Renal cortex interstitium (tissue), 11 donors: ENCODE results near the gene DCTD. TPM values are rescaled to one million over a fixed set of nuclear protein-coding genes. Genes with fewer than 3 reads are reported as not detected.

Experiments
- DNase-seq, 11 donors: peaks; one replicate each; pipeline ENCODE4 v3.0.0-alpha.2; 2013; ENCODE audit warnings: low read depth in 9 of 11, low spot score in 4 of 11; ENCODE audit errors: extremely low read depth in 1 of 11
- polyA plus RNA-seq, 3 donors: library from polyadenylated mRNA; unstranded; fragments of 120-200 nt; gene quantifications; one replicate each; pipeline ENCODE4 v1.2.1, GENCODE V29; 2013; ENCODE audit not compliant: insufficient read length in 3 of 3

DCTD gene
- polyA plus RNA-seq, 3 donors = 109 to 126 (median 124) TPM

DNA sequence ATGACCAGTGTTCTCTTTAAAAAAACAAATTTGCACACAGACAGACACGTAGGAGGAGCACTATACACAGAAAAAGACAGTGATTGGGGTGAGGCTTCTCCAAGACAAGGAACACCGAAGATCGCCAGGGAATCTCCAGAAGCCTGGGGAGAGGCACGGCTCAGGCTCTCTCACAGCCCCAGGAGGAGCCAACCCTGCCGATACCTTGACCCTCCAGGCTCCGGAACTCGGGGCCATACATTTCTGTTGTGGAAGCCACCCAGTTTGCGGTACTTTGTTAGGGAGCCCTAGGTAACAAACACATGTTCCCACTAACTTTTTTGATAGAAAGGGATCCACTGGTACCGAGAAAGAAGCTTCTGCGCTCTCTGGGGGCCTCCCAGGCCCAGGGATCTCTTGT lies 55.8 kb downstream of the DCTD start:
- no peak for DNase-seq

DNA sequence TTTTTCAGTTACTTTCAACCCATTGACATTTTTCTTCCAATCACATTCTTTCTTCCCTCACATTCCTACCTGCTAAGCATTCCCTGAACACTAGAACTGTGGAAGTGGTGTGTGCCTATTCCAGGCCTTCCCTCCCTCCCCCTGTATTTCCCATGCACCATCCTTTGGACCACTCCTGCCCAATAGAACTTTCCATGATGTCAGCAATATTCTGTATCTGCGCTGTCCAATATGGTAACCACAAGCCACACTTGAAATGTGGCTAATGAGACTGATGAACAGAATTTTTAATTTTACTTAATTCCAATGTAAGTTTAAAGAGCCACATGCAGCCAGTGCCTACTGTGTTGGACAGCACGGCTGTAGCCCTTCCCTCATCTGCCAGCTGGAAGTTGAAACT lies 57.5 kb downstream of the DCTD start:
- no peak for DNase-seq

DNA sequence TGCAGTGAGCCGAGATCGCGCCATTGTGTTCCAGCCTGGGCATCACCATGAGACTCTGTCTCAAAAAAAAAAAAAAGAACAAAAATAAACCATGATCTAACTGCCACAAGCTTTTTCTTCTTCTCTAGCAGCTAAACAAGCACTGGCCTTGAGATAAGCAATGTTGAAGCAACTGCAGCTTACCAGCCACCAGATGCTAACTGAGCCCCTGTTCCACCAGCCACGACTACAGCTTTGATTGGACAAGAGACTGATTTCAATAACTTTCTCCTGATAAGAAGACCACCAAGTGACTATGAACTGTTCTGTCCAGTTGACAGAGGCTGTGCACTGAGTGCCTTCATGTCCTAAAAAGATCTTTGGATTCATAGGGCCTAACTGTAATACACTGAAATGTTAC lies 58.5 kb downstream of the DCTD start:
- DNase-seq = no peak

DNA sequence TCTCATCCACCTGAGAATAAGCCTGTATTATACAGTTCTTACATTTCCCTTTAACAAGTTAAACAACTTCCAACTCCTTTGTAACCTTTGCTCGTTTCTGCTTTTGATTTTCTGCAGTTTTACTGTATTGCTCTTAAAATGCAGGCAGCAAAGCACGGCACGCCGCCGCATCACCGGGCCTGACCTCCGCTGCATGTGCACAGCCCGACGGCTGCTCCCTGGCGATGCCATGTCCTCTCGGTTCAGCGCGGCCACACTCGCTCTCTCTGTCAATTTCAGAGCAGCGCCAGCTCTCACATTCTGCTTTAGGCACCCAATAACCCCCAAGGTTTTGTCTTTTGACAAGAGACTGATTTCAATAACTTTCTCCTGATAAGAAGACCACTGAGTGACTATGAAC lies 60.3 kb downstream of the DCTD start:
- no peak for DNase-seq

DNA sequence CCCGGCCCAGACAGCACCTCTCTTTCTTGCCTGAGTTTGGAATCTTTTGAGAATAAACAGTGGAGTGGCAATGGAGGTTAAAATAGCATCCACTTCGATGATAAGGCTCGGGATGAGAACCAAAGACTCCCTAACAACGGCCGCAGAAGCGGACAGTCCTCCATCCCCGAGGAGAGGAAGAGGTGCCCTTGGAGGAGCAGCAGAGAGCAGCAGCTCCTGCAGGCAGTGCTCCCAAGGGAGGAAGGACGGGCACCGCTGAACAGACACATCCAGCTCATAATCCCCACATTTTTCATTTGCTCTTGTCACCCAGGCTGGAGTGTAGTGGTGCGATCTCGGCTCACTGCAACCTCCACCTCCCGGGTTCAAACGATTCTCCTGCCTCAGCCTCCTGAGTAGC lies 61.3 kb downstream of the DCTD start:
- no peak for DNase-seq

DNA sequence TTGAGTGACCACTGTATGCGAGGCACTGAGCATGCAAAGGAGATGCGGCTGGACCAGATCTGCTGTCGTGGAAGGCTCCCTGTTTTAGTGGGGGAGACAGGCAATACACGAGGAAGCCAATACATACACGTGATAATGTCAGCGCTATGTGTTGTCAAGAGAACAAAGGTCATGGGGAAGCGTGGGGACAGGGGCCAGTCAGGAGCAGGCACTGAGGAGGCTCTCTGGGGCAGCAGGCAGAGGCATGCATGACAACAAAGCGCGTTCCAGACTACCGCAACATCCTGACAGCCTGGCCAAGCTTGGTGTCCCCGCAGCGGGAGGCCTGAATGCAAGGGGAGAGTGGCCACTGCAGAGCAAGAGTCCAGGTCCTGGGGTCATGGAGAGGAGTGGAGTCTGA lies 61.9 kb downstream of the DCTD start:
- DNase-seq = no peak

DNA sequence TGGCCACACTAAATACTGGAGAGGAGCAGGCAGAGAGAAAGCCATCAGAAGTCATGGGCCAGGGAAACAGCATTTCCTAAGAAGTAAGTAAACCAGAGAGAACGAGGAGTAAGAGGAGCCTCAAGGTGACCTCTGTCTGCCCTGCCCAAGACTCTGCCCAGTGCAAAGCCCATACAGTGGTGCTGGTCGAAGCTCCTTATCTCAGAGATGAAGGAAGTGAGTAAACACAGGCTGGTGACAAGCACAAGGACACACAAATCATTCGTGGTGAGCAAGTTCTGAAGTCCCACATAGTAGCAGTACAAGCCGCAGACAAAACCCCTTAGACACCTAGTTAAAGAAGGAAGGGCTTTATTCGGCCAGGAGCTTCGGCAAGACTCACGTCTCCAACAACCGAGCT lies 62.7 kb downstream of the DCTD start:
- DNase-seq = no peak

DNA sequence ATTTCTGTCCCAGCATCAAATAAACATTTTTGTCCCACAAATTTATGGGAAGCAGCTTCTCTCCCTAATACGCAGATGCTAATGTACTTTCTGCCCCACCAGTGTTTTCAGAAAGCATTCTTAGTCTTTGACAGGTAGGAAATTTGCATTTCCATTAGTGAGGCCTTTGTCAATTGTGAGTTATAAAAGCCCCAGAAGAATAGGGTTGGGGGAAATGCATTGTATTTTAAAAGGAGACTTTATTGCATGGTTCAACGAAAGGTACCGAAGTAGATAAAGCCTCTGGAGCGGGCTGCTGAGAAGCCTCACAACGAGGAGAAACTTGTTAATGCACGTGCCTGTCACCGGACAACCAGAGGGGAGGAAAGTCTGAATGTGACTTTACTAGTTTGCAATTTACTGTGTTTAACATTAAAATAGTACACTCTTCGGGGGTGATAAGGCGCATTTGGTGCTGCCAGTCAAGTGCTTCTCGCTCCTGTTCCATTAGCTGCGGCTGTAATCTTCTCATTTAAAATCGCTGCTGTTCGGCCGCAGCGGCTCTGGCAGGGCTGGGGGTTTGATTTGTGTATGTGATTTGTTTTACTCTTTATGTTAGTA lies 63.4 kb downstream of the DCTD start:
- DNase-seq = no peak

DNA sequence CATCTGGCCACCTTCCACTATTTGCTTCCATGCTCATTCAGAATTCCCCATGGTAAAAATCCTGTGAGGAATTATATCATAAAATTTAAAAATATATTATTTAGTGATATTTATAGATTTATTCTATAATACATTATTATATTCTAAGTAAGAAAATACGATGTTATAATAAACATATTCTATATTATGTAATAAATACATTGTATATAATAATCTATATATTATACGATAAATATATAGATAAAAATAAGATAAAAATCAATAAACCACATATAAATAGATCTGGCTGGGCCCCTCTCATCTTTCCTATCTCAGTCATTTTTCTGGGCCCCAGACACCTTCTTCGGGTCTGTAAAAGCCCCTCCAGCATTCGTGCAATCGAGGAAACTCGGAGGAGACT lies 68.5 kb downstream of the DCTD start:
- DNase-seq = no peak

DNA sequence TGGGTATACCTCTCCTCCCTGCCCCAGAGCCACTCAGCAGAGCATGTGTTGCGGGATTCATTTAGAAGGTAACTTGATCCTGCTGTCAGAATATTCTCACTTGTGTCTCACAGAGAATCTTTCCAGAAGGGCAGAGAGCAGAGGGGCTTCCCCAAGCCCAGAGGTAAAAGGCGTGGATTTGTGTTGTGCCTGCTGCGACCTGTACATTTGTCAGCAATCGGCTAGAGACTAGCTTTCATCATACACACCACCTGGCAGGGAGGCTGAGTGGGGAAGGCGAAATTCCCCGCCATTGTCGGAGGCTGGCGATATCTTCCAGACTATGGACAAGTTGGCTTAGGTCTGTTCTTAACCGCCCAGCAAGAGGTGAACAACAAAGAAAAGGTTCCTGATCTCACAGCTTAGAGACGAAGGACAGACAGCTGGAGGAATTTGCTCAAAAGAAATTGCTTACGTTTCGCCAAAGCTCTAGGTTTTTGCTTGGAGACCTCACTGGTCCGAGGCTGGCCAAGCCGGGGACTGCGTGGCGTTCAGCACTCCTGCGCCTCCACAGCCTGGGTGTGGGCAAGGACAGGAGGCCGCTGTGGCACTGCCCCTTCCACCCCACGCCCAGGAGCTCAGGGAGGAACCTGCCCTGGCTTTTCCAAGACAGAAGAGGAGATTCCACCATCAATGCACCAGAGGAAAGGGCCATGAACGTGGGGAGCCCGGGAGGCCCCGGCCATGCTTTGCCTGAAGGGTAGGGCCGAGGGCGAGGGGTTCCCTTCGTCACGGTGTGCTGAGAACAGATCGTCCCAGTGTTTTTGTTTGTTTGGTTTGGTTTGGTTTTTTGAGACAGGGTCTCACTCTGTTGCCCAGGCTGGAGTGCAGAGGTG lies 69.4 kb downstream of the DCTD start:
- DNase-seq = no peak

DNA sequence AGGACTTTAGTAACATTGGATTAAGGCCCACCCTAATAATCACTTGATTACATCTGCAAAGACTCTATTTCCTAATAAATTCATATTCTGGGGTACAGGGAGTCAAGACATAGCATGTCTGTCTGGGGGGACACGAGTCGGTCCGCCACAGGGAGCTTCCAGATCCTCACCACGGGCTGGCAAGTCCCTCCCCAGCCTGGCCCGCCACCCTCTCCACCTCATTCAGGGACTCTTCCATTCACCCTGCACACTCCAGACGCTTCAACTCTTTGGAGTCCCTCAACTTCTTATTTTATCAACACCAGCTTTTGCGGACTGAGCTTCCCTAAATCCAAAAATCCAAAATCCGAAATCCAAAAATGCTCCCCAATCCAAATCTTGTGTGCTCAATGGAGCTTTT lies 71.2 kb downstream of the DCTD start:
- no peak for DNase-seq

DNA sequence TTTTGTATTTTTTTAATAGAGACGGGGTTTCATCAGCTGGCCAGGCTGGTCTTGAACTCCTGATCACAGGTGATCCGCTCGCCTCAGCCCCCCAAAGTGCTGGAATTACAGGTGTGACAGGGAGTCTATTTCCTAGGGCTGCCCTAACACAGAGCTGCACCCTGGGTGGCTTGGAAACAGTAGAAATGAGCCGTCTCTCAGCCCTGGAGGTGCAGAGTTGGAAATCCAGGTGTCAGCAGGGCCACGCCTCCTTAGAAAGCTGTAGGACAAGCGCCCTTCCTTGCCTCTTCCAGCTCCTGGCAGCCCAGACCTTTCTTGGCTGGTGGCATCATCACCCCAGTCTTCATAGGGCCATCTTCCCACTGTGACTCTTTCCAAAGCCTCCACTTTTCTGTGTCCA lies 71.6 kb downstream of the DCTD start:
- DNase-seq = no peak

DNA sequence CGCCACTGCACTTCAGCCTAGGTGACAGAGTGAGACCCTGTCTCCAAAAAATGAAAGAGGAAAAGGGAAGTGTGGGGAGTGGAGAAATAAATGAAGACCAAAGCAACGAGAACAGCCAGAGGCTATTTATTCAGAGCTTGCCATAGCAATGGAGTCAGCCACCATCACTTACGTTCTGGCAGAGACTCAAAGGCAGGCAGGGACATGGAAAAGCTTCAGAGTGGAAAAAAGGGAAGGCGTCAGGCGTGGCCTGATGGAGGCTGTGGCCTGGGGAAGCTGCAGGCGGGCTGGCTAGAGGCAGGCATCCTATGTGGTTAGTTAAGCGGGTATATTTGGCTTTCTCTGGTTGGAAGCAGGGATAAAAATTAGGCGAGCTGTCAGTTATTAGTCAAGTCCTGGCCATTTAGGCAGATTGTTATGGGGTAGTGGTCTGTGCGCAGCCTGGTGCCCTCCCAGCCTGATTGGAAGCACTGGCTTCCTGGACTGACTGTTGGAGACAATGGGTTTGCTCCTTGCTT lies 73.3 kb downstream of the DCTD start:
- no peak for DNase-seq

DNA sequence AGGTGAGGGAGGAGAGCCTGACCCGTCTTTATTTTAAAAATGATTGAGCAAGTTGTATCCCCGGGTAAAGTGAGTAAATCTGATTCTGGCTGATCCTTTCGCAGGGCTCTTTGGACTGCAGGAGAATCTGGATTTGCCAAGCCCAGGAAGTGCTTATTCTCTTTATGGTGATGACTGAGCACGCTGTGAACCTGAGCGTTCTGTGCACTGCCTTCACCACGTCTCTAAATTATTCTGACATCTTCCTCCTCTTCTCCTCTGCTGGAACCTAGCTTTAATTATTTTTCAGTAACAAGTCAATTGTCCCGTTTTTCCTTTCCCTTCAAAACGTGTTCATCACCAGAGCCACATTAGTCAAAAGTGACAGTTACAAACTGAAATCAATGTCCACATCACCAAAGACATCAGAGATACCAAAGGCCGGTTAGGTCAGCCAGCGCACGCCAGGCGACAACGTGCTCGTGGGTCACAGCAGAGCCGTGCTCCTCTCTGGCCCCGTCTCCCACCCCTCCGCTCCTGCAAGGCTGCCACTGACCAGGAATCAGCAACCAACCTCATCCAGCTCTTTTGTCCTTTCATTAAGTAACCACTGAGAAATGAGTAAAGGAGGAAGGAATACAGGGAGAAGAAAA lies 74.3 kb downstream of the DCTD start:
- DNase-seq = no peak

DNA sequence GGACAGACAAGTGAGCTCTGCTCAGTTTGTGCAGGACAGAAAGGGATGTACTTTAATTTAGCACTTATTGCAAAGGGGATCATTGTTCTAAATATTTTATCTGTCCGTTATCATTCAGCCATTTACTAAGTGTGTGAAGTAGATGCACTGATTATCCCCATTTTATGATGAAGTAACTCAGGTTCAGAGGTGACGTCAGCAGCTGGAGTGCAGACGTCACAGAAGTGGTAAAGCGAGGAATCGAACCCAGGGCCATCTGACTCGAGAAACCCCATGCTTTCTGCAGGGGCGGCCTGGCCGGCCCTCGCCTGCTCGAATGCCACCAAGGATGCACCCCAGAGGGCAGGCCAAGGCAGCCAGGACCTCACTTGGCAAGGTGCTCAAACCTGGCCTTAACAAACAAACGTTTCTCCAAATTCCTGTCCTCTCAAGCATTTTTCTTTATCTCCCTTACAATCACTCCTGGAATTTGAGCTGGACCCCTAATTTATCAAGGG lies 75.0 kb downstream of the DCTD start:
- DNase-seq = no peak

DNA sequence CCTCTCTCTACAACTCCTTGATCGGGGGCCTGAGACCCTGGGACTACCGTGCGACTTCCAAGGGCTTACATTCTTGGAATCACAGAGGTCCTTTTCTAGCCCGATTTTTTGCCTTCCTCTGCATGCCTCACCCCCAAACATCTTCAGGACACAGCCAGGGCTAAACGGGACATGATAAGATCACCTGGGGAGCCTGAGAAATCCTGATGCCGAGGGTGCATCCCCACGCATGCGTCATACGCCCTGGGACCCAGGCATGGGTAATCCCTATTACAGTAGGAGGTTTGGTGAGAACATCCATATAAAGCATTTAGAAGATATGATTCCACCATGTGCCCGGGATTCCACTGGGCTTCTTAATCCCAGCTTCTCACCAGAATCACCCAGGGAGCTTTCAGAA lies 77.1 kb downstream of the DCTD start:
- no peak for DNase-seq
